Esophagus squamous epithelium (tissue), 4 donors: Measurements from ENCODE around the gene GRAMD4.

Experiments used
- POLR2A ChIP-seq, 4 donors: fragments of 450-650 bp; IDR thresholded peaks; one replicate each; pipeline ENCODE4 v1.6.1; 2017; ENCODE audit warnings: antibody characterized with exemption in 4 of 4, mild to moderate bottlenecking in 4 of 4, moderate library complexity in 3 of 4
- TF ChIP-seq, protein P1 (sequence below), 6 experiments: fragments of 450-650 bp in 4 of 6; fragments of 200-600 bp in 2 of 6; sonication (generic) in 2 of 6; IDR thresholded peaks; one replicate each; pipeline ENCODE4 v1.5.1; 2016 to 2019; ENCODE audit warnings: antibody characterized with exemption in 6 of 6, mild to moderate bottlenecking in 4 of 6, moderate library complexity in 4 of 6

DNA sequence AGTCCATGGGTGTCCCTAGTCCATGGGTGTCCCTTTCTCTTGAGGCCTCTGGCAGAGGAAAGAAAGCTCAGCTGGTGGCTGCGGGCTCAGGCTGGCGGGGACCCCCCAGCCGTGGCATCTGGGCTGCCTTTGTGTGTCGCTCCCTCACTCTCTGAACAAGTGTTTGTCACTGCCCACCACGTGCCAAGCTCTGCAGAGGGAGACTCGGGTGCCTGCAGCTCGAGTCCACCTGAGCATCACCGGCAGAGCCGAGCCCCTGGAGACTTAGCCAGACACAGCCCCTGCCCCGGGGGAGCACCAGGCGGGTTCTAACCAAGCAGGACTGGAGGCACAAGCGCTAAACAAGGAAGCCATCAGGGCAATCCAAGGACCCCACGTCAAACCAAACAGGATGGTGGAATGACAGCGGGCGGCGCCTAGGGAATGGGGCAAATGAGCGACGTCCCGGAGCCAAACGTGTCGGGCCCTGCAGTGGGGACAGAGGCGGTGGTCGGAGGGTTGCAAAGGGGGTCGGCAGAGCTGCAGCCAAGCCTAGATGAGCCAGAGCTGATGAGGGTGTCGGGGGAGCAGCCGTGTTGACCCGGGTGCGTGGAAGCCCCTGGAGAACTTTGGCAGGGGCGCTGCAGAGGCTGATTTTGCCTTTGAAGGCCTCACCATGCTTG lies 2.1 kb upstream of the GRAMD4 start:
- TF ChIP-seq, protein P1, sequence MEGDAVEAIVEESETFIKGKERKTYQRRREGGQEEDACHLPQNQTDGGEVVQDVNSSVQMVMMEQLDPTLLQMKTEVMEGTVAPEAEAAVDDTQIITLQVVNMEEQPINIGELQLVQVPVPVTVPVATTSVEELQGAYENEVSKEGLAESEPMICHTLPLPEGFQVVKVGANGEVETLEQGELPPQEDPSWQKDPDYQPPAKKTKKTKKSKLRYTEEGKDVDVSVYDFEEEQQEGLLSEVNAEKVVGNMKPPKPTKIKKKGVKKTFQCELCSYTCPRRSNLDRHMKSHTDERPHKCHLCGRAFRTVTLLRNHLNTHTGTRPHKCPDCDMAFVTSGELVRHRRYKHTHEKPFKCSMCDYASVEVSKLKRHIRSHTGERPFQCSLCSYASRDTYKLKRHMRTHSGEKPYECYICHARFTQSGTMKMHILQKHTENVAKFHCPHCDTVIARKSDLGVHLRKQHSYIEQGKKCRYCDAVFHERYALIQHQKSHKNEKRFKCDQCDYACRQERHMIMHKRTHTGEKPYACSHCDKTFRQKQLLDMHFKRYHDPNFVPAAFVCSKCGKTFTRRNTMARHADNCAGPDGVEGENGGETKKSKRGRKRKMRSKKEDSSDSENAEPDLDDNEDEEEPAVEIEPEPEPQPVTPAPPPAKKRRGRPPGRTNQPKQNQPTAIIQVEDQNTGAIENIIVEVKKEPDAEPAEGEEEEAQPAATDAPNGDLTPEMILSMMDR (IDR thresholded peaks at IDR 0.05), result no peak
- TF ChIP-seq POLR2A (IDR thresholded peaks at IDR 0.05), result no peak
